AG09309 (cell line): ENCODE results near the gene ARMH1.

Source experiments
- DNase-seq: peaks from one replicate; pipeline ENCODE4 v3.0.0-alpha.2; 2010; ENCODE audit warnings: low read depth
- H3K4me3 ChIP-seq: 2 replicates; pipeline ENCODE4 v1.5.1; 2011; ENCODE audit warnings: mild to moderate bottlenecking, low read depth, low read length, moderate library complexity; ENCODE audit not compliant: control insufficient read depth
- TF ChIP-seq, protein P1 (sequence below): IDR thresholded peaks from 2 replicates; pipeline ENCODE4 v1.5.1; 2011; ENCODE audit warnings: mild to moderate bottlenecking, low read depth, low read length, inconsistent platforms; ENCODE audit not compliant: insufficient read depth, control insufficient read depth; ENCODE audit errors: missing control alignments

The ARMH1 gene

DNA sequence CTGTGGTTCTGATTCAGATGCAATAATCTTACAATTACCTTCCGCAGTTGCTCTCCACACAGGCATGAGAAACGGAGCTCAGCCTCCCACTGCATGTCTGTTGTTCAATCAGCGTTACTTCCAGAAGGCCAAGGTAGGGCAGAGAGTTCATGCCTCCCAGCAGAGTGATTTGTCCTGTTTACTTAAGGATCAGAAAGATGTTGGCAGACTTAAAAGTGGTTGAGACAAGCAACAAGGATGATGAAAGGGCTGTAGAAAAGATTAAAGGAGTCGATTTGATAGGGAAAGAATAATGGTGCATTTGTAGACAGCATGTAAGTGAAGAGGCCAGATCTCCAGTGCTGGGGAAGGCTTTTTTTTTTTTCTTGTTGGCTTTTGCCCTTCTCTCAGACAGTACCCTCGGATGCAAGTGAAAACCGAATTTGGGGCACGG lies 26.6 kb downstream of the ARMH1 start:
- no peak overlapping the region for H3K4me3 ChIP-seq
- no peak for DNase-seq
- TF ChIP-seq, protein P1, sequence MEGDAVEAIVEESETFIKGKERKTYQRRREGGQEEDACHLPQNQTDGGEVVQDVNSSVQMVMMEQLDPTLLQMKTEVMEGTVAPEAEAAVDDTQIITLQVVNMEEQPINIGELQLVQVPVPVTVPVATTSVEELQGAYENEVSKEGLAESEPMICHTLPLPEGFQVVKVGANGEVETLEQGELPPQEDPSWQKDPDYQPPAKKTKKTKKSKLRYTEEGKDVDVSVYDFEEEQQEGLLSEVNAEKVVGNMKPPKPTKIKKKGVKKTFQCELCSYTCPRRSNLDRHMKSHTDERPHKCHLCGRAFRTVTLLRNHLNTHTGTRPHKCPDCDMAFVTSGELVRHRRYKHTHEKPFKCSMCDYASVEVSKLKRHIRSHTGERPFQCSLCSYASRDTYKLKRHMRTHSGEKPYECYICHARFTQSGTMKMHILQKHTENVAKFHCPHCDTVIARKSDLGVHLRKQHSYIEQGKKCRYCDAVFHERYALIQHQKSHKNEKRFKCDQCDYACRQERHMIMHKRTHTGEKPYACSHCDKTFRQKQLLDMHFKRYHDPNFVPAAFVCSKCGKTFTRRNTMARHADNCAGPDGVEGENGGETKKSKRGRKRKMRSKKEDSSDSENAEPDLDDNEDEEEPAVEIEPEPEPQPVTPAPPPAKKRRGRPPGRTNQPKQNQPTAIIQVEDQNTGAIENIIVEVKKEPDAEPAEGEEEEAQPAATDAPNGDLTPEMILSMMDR, result no peak

GRCh38 chr1:44705470-44705869 lies 31.0 kb downstream of the ARMH1 start:
- TF ChIP-seq, protein P1, result no peak

GRCh38 chr1:44705938-44706337 lies 31.4 kb downstream of the ARMH1 start:
- TF ChIP-seq, protein P1, result no peak
- no peak for DNase-seq
- no peak overlapping the region for H3K4me3 ChIP-seq

More at GRCh38 chr1:44705470-44705869, 31.0 kb downstream of the ARMH1 start:
- no peak overlapping the region for H3K4me3 ChIP-seq
- no peak for DNase-seq

GRCh38 chr1:44707112-44707881 lies 32.8 kb downstream of the ARMH1 start:
- DNase-seq, result peak; percentile 76
- TF ChIP-seq, protein P1, result no peak
- H3K4me3 ChIP-seq, result no peak overlapping the region

DNA sequence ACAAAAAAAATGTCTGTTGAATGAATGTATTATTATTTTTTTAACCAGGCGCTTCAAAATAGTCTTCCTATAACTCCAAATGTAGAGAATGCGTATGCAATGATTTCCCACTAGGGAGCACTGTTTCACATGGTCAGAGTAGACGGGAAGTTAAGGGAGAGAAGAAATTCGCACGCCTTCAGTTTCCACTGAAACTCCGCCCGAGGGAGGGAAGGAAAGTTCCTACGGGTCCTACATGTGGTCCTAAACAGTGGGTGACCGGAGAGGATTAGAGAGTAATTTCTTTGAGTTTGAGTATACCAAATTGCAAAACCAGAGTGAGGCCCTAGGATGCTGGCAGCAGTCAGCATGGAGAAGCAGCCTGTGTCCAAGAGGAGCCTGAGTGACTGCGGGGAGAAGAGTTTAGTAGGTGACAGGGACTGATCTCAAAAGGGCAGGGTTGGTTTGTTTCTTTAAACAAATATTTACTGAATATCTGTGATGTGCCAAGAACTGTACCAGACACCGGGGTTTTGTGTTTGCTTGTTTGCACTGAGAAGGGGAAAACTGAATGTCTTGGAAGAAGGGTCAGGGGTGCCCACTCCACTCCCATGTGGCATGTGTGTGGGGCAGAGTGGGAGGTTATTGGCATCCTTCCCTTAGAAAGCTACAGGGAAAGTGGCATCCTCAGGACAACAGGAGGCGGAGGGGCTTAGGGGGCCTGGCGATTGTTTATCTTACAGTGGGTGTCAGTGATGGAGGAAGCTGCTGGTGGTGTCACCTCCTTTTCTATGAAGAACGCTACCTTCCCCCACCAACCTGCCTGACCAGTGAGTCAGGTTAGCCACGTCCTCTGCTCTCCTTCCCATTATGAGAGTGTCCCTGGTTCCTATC lies 33.7 kb downstream of the ARMH1 start:
- TF ChIP-seq, protein P1, result peak; percentile 61
- DNase-seq, result no peak

DNA sequence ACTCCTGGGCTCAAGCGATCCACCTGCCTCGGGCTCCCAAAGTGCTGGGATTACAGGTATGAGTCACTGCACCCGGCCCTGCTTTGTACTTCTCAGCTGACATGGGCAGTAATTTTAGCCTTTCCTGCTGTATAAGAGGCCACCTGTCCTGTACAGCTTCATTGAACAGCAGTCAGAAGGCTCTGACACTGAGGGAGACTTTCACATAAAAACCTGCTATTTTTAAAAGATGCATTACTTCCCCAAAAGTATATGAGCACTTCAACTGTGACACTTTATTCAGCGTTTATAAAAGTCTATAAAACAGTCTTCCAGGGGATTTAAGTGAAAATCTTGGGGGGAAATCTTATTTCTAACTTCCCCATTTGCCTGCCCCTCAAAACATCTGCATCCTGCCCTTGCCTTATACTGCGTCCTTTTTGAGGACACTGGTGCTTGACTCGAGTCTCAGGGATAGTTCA lies 38.8 kb downstream of the ARMH1 start:
- H3K4me3 ChIP-seq, result no peak overlapping the region
- TF ChIP-seq, protein P1, result no peak
- no peak for DNase-seq

More for the DNA sequence above, 33.7 kb downstream of the ARMH1 start:
- no peak overlapping the region for H3K4me3 ChIP-seq
